K562 (cell line): ENCODE results near the gene RIOK3. TPM values are rescaled to one million over a fixed set of nuclear protein-coding genes. Genes with fewer than 3 reads are reported as not detected.

ENCODE experiments used
- ATAC-seq: fragments of 200-7000 bp; cut with Tn5 transposase; 3 replicates; pipeline ENCODE4 v1.9.1; 2020; ENCODE audit warnings: moderate library complexity
- BruUV-seq: library from RNA; stranded (reverse); fragments of 400-500 nt; replicated peaks from 2 replicates; lab custom pipeline; 2021; lab: Mats Ljungman, UMichigan
- CTCF ChIA-PET: fragments of 300-600 bp; formaldehyde crosslinking; extraction: SDS; loops from one replicate; lab custom pipeline; 2021; ENCODE audit warnings: low intra/inter-chr PET ratio; lab: Yijun Ruan, JAX
- POLR2A ChIA-PET: fragments of 300-600, 350-650 bp; sonication (Branson Sonifier 250); formaldehyde crosslinking; extraction: SDS; loops from one replicate; lab custom pipeline; 2021; ENCODE audit warnings: antibody characterized with exemption, inconsistent platforms; lab: Yijun Ruan, JAX
- DNase-seq, 4 experiments: peaks; one replicate each; pipeline versions ENCODE4 v3.0.0 to v3.0.0-alpha.2; 2011 to 2018; ENCODE audit warnings: low spot score in 3 of 4, mixed read lengths in 3 of 4; ENCODE audit errors: extremely low read depth in 1 of 4
- FAIRE-seq: peaks from 2 replicates; lab custom pipeline; 2011; peaks lifted over from hg19 to GRCh38; lab: Jason Lieb, UNC
- H2AFZ ChIP-seq: 2 replicates; pipeline ENCODE4 v1.6.0; 2011; ENCODE audit warnings: low read depth, low read length, control low read depth, inconsistent platforms
- H3K27ac ChIP-seq: fragments of 200-600 bp; 3 replicates; pipeline ENCODE4 v1.8.0; 2011; ENCODE audit warnings: low read depth, mild to moderate bottlenecking, control low read depth, inconsistent platforms, low read length, moderate library complexity, mixed read lengths; ENCODE audit errors: extremely low read depth
- H3K27me3 ChIP-seq, 2 experiments: fragments of 300-600 bp in 1 of 2; 2 replicates in 1 of 2; 3 replicates in 1 of 2; pipeline versions ENCODE4 v1.6.0 to v1.8.0; 2011; ENCODE audit warnings: inconsistent platforms in 2 of 2, low read length in 2 of 2, mild to moderate bottlenecking in 1 of 2, mixed read lengths in 1 of 2, moderate library complexity in 1 of 2; ENCODE audit not compliant: control insufficient read depth in 2 of 2, insufficient read depth in 2 of 2
- H3K36me3 ChIP-seq: fragments of 300-600 bp; 3 replicates; pipeline ENCODE4 v1.8.0; 2011; ENCODE audit warnings: mild to moderate bottlenecking, low read length, inconsistent platforms; ENCODE audit not compliant: control insufficient read depth, insufficient read depth
- H3K4me1 ChIP-seq, 2 experiments: fragments of 200-600 bp in 1 of 2; replicated peaks in 1 of 2; 2 replicates in 1 of 2; 3 replicates in 1 of 2; pipeline versions ENCODE4 v1.5.1 to v1.8.0; 2011; ENCODE audit warnings: inconsistent platforms in 2 of 2, low read length in 2 of 2, mild to moderate bottlenecking in 1 of 2, mixed read lengths in 1 of 2, moderate library complexity in 1 of 2; ENCODE audit not compliant: control insufficient read depth in 2 of 2, insufficient read depth in 2 of 2
- H3K4me2 ChIP-seq: 2 replicates; pipeline ENCODE4 v1.6.1; 2011; ENCODE audit warnings: low read length, control low read depth, inconsistent platforms, mixed read lengths; ENCODE audit not compliant: insufficient read depth
- H3K4me3 ChIP-seq: fragments of 200-600 bp; sonication (generic), shearing (Covaris generic); 2 replicates; pipeline ENCODE4 v1.5.1; 2016; ENCODE audit warnings: control low read depth, inconsistent platforms
- H3K79me2 ChIP-seq: fragments of 200-600 bp; 3 replicates; pipeline ENCODE4 v1.8.0; 2011; ENCODE audit warnings: low read length, inconsistent platforms; ENCODE audit not compliant: control insufficient read depth, insufficient read depth
- H3K9ac ChIP-seq, 2 experiments: 2 replicates each; pipeline versions ENCODE4 v1.6.0 to v1.6.1; 2011; ENCODE audit warnings: low read depth in 2 of 2, low read length in 2 of 2, control low read depth in 1 of 2, inconsistent platforms in 1 of 2, mild to moderate bottlenecking in 1 of 2, mixed read lengths in 1 of 2; ENCODE audit not compliant: insufficient read depth in 1 of 2
- H3K9me1 ChIP-seq: one replicate; pipeline ENCODE4 v1.6.0; 2011; ENCODE audit warnings: inconsistent platforms, mild to moderate bottlenecking, low read length, moderate library complexity; ENCODE audit not compliant: control insufficient read depth, insufficient read depth
- H3K9me3 ChIP-seq: replicated peaks from 2 replicates; pipeline ENCODE4 v1.5.1; 2011; ENCODE audit warnings: low read depth, low read length, inconsistent platforms; ENCODE audit not compliant: control insufficient read depth, insufficient read depth
- H4K20me1 ChIP-seq: replicated peaks from 2 replicates; pipeline ENCODE4 v1.6.1; 2011; ENCODE audit warnings: low read length, inconsistent platforms, mixed read lengths; ENCODE audit not compliant: control insufficient read depth, insufficient read depth
- ATF3 ChIP-seq, 2 experiments: fragments of 450-650 bp in 1 of 2; sonication (generic) in 1 of 2; formaldehyde crosslinking in 1 of 2; IDR thresholded peaks in 1 of 2; conservative IDR thresholded peaks in 1 of 2; 2 replicates each; pipeline versions ENCODE4 v1.6.1 to v1.8.1; 2016 to 2023; ENCODE audit warnings: mild to moderate bottlenecking in 2 of 2, moderate library complexity in 2 of 2, inconsistent platforms in 1 of 2, missing genetic modification reagents in 1 of 2
- E4F1 ChIP-seq: fragments of 250-450 bp; sonication (Bioruptor Pico); IDR thresholded peaks from 2 replicates; pipeline ENCODE4 v1.5.0; 2021; ENCODE audit warnings: mild to moderate bottlenecking, borderline replicate concordance
- GATAD2A ChIP-seq: fragments of 450-650 bp; IDR thresholded peaks from 2 replicates; pipeline ENCODE4 v1.6.1; 2017
- HSF4 ChIP-seq: fragments of 250-450 bp; sonication (Bioruptor Pico); IDR thresholded peaks from 2 replicates; pipeline ENCODE4 v2.1.2; 2022; ENCODE audit warnings: mild to moderate bottlenecking, moderate library complexity, borderline replicate concordance
- IRF2 ChIP-seq: sonication (generic); formaldehyde crosslinking; IDR thresholded peaks from 2 replicates; pipeline ENCODE4 v1.8.1; 2022; ENCODE audit warnings: mild to moderate bottlenecking, missing genetic modification reagents
- KDM1A ChIP-seq, 2 experiments: fragments of 450-650 bp; IDR thresholded peaks; 2 replicates each; pipeline ENCODE4 v1.6.1; 2016; ENCODE audit warnings: mild to moderate bottlenecking in 2 of 2
- MTF1 ChIP-seq: fragments of 250-450 bp; sonication (Bioruptor Pico); IDR thresholded peaks from 2 replicates; pipeline ENCODE4 v1.9.0; 2021; ENCODE audit warnings: moderate library complexity, mild to moderate bottlenecking, inconsistent platforms, borderline replicate concordance
- TARDBP ChIP-seq: fragments of 450-650 bp; IDR thresholded peaks from 2 replicates; pipeline ENCODE4 v1.6.1; 2016
- TCF7 ChIP-seq: sonication (generic); IDR thresholded peaks from 2 replicates; pipeline ENCODE4 v1.6.1; 2016; ENCODE audit warnings: antibody characterized with exemption, borderline replicate concordance
- ZBTB11 ChIP-seq, 3 experiments: fragments of 200-800 bp in 1 of 3; fragments of 250-450 bp in 1 of 3; fragments of 450-650 bp in 1 of 3; sonication (Bioruptor Pico) in 1 of 3; sonication (Bioruptor generic) in 1 of 3; formaldehyde crosslinking in 1 of 3; IDR thresholded peaks; 2 replicates each; pipeline versions ENCODE4 v1.6.1 to v1.8.0; 2016 to 2022; ENCODE audit warnings: mild to moderate bottlenecking in 2 of 3, missing genetic modification characterization in 2 of 3, missing compliant biosample characterization in 1 of 3, moderate library complexity in 1 of 3
- ZNF121 ChIP-seq: sonication (generic); formaldehyde crosslinking; conservative IDR thresholded peaks from 2 replicates; pipeline ENCODE4 v1.8.0; 2022; ENCODE audit warnings: missing genetic modification reagents
- ZNF76 ChIP-seq: fragments of 250-450 bp; sonication (Bioruptor Pico); IDR thresholded peaks from 2 replicates; pipeline ENCODE4 v1.4.0; 2020; ENCODE audit warnings: mild to moderate bottlenecking, moderate library complexity, borderline replicate concordance
- WGBS: fragments of 100-300 bp; shearing (Covaris generic); methylation state at CpG from one replicate; pipeline ENCODE4 v1.1.6; 2016; ENCODE audit warnings: low coverage, mixed read lengths; ENCODE audit not compliant: insufficient coverage; ENCODE audit errors: missing lambda C conversion rate; 5-methylcytosine and 5-hydroxymethylcytosine counted together
- in situ Hi-C: fragments of 300-500 bp; cut with MboI; formaldehyde crosslinking; loops from 4 replicates; pipeline ENCODE4 v1.15.0; 2018; ENCODE audit warnings: inconsistent platforms, mixed read lengths
- intact Hi-C: fragments of 100-400 bp; cut with micrococcal nuclease; formaldehyde crosslinking; loops from 2 replicates; pipeline ENCODE4 v1.14.2; 2022
- polyA plus RNA-seq, 8 experiments: library from polyadenylated mRNA; depleted of rRNA in 4 of 8; stranded (reverse) in 5 of 8; unstranded in 3 of 8; fragments of >200 nt; fragmentation: Nextera tagmentation in 2 of 8; fragmentation: Illumina TruSeq in 1 of 8; extraction: Ambion mirVana in 2 of 8; extraction: Trizol in 1 of 8; gene quantifications; 2 replicates each; pipeline versions ENCODE4 v1.2.1 to v1.2.3, GENCODE V29; 2011 to 2014; ENCODE audit warnings: inconsistent platforms in 1 of 8, missing spikeins in 1 of 8
- total RNA-seq, 7 experiments: library from RNA; depleted of rRNA in 6 of 7; stranded (reverse); fragments of >200 nt in 6 of 7; fragmentation: Illumina TruSeq in 2 of 7; extraction: Trizol in 2 of 7; gene quantifications; 2 replicates each; pipeline versions ENCODE4 v1.2.1 to v1.2.3, GENCODE V29; 2011 to 2021; ENCODE audit warnings: low replicate concordance in 1 of 7

The RIOK3 gene
- total and polyA plus RNA-seq, 9 of the 15 experiments (the other 6 are each of a cell fraction or from before 2014, with no cell fraction given) = 21.4 to 89.5 (median 62.9) TPM

- TF ChIP-seq ZNF76 = no peak
- TF ChIP-seq KDM1A (IDR thresholded peaks at IDR 0.05) = peak; percentile 59 to 80; a peak in 3 of 4 replicates
Measured at GRCh38 chr18:23406271-23406787, 46.8 kb upstream of the RIOK3 start (continued).

GRCh38 chr18:23412351-23412964 is 40.6 kb upstream of the RIOK3 start:
- no peak overlapping the region for H3K4me2 ChIP-seq
- H3K4me3 ChIP-seq = no peak overlapping the region
- DNase-seq = no peak
- H3K9me1 ChIP-seq = no peaks in the 10 kb centered on the region
- WGBS = 47% methylated on average over 3 of the region's 3 CpGs
- intact Hi-C loops = loop anchor here (1.0 kb wide), 1 partner anchor 281 kb away; no protein-coding TSS in a partner anchor
- H3K9ac ChIP-seq = no peak overlapping the region
- BruUV-seq = no TSS peak
- in situ Hi-C loops = loop anchor here (5.0 kb wide), 1 partner anchor 280 kb away; no protein-coding TSS in a partner anchor
- H2AFZ ChIP-seq = no peak overlapping the region
- FAIRE-seq = no peak
- H3K79me2 ChIP-seq = no peaks in the 10 kb centered on the region
- peaks cover 4% of the 10 kb centered on the region; the same call in 1 of the 3 replicates for H3K36me3 ChIP-seq
- H3K27me3 ChIP-seq = no peaks in the 10 kb centered on the region
- H3K4me1 ChIP-seq = no peaks in the 10 kb centered on the region
- H3K9me3 ChIP-seq = no peaks in the 10 kb centered on the region
- ChIA-PET POLR2A (interaction anchor here (0.7 to 1.9 kb wide), 8 partner anchors 14 to 279 kb away, joined by 3 to 6 read pairs (median 4); partner anchors contain the start of gene RIOK3), CTCF (interaction anchor here (1.9 to 2.7 kb wide), 2 partner anchors 278 to 280 kb away, joined by 5 to 18 read pairs; no protein-coding TSS in a partner anchor)
- H4K20me1 ChIP-seq = no peaks in the 10 kb centered on the region
- ATAC-seq = no peak
- no peak overlapping the region for H3K27ac ChIP-seq
- TF ChIP-seq HSF4 (CRISPR knock-in tag) (no peak), ATF3 (IDR thresholded peaks at IDR 0.05) (0 out of 2 replicates have a peak, but pooled peaks have one; percentile 26), ATF3 (CRISPR knock-in tag; conservative IDR thresholded peaks at IDR 0.05) (no peak), GATAD2A (no peak), ZNF121 (CRISPR knock-in tag) (no peak), E4F1 (CRISPR knock-in tag) (no peak), IRF2 (CRISPR knock-in tag) (no peak), TCF7 (no peak), ZBTB11 (CRISPR knock-in tag; IDR thresholded peaks at IDR 0.05) (no peak), MTF1 (CRISPR knock-in tag) (no peak), TARDBP (no peak), KDM1A (IDR thresholded peaks at IDR 0.05) (no peak)
